GM13977 (cell line): ENCODE measurements around the gene MED9.
"Not testable (repeated sequence)": the region's sequence is repeated elsewhere in the genome, so short reads cannot be mapped to it uniquely, and the experiment has no call there.

ENCODE experiments used
- DNase-seq: peaks from one replicate; pipeline ENCODE4 v3.0.0; 2012; ENCODE audit warnings: low spot score
- CTCF ChIP-seq: IDR thresholded peaks from 2 replicates; pipeline ENCODE4 v1.5.1; 2012; ENCODE audit warnings: mild to moderate bottlenecking, control low read depth; ENCODE audit not compliant: insufficient read depth; ENCODE audit errors: extremely low read depth, missing control alignments
- in situ Hi-C: fragments of 300-500 bp; cut with MboI; formaldehyde crosslinking; loops from one replicate; pipeline ENCODE4 v1.12.0; 2022; ENCODE audit warnings: low sequenced_read_pairs, low pct_unique_long_range_greater_than_20kb, mixed read lengths, inconsistent platforms; ENCODE audit not compliant: unreplicated experiment

Gene MED9

DNA sequence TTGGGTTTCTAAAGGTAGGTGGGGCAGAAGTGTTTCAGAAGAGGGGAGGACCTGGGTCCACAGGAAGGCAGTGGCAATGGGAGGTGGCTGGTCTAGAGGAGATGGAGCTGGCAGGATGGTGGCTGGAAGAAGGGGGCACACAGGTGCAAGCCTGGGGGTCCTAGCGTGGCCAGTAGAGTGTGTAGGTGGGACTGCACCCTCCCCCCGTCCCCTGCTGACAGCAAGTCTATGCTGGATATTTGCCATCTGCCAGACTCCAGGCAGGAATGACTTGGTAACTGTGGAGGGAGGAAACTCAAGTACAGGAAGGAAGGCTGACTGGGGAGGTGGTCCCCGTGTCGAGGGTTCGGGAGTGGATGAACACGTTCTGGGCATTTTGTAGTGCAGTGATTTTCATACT lies 8.6 kb downstream of the MED9 start:
- in situ Hi-C loops, result no loop called here
- TF ChIP-seq CTCF, result no peak
- no peak for DNase-seq

GRCh38 chr17:17486416-17486815 lies 9.6 kb downstream of the MED9 start:
- in situ Hi-C loops, result not testable (repeated sequence)

GRCh38 chr17:17487998-17488397 lies 11.2 kb downstream of the MED9 start:
- in situ Hi-C loops, result no loop called here
- no peak for TF ChIP-seq CTCF
- no peak for DNase-seq

More at GRCh38 chr17:17486416-17486815, 9.6 kb downstream of the MED9 start:
- not testable (repeated sequence) for DNase-seq

- TF ChIP-seq CTCF, result no peak
- no peak for DNase-seq
- in situ Hi-C loops, result no loop called here
Observed at GRCh38 chr17:17491031-17491471, 14.3 kb downstream of the MED9 start.

GRCh38 chr17:17491546-17491988 lies 14.8 kb downstream of the MED9 start:
- in situ Hi-C loops, result no loop called here
- TF ChIP-seq CTCF, result no peak
- no peak for DNase-seq

- TF ChIP-seq CTCF, result no peak
- in situ Hi-C loops, result no loop called here
- DNase-seq, result no peak
Observed at GRCh38 chr17:17492085-17492484, 15.3 kb downstream of the MED9 start.

DNA sequence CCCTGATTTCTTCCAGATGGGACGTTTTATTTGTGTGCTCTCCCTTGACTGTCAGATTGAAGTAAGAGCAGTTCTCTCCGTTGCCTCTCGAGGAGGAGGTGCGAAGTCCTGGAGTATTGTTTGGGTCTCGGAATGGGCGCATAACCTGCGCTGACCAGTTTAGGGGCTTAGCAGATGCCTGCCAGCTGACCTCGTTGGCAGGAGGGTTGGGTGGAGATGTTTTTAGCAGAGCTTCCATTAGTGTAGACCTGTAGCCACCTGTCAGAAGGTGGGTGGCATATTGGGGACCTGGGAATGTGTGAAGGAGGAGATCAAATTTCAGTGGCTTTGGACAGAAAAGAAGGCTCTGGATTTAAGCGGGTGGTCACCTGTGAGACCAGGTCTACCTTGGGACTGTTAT lies 15.8 kb downstream of the MED9 start:
- in situ Hi-C loops, result no loop called here
- TF ChIP-seq CTCF, result no peak
- DNase-seq, result no peak
